ENCODE measurements around the gene SLU7.

GRCh38 chr5:160466116-160466515, 47.2 kb upstream of the SLU7 start:
- TF ChIP-seq CTCF (IDR thresholded peaks at IDR 0.05; ENCODE audit: borderline replicate concordance, extremely low read depth, low read length, poor library complexity, severe bottlenecking): no peak
- TF ChIP-seq EZH2 (IDR thresholded peaks at IDR 0.05; ENCODE audit: borderline replicate concordance, low read depth, low read length, severe bottlenecking): no peak
